Karpas-422 (cell line): Measurements from ENCODE around the gene PUM1. TPM values are rescaled to one million over a fixed set of nuclear protein-coding genes. Genes with fewer than 3 reads are reported as not detected.

Source experiments
- DNase-seq: peaks from one replicate; pipeline ENCODE4 v3.0.0-alpha.2; 2015
- H2AFZ ChIP-seq: fragments of 200-600 bp; sonication (generic); 2 replicates; pipeline ENCODE4 v1.6.1; 2014; ENCODE audit warnings: antibody characterized with exemption, low read length, mixed read lengths
- H3K27ac ChIP-seq: fragments of 200-600 bp; sonication (generic); 2 replicates; pipeline ENCODE4 v1.5.1; 2014; ENCODE audit warnings: mild to moderate bottlenecking, low read length, moderate library complexity
- H3K27me3 ChIP-seq: fragments of 200-600 bp; sonication (generic); 2 replicates; pipeline ENCODE4 v1.6.1; 2014; ENCODE audit warnings: low read length, mixed read lengths
- H3K36me3 ChIP-seq: fragments of 200-600 bp; sonication (generic); 2 replicates; pipeline ENCODE4 v1.6.1; 2014; ENCODE audit warnings: low read length, mixed read lengths; ENCODE audit not compliant: insufficient read depth
- H3K4me1 ChIP-seq: fragments of 200-600 bp; sonication (generic); 2 replicates; pipeline ENCODE4 v1.6.1; 2014; ENCODE audit warnings: mild to moderate bottlenecking, low read length, mixed read lengths
- H3K4me2 ChIP-seq: fragments of 200-600 bp; sonication (generic); 2 replicates; pipeline ENCODE4 v1.6.1; 2014; ENCODE audit warnings: low read length, low read depth, mild to moderate bottlenecking; ENCODE audit not compliant: poor library complexity, severe bottlenecking
- H3K4me3 ChIP-seq: fragments of 200-600 bp; sonication (generic); 2 replicates; pipeline ENCODE4 v1.5.1; 2014; ENCODE audit warnings: mild to moderate bottlenecking, antibody characterized with exemption, low read length, mixed read lengths
- H3K79me2 ChIP-seq: fragments of 200-600 bp; sonication (generic); 2 replicates; pipeline ENCODE4 v1.6.1; 2014; ENCODE audit warnings: mild to moderate bottlenecking, low read length, mixed read lengths
- H3K9ac ChIP-seq: fragments of 200-600 bp; sonication (generic); 2 replicates; pipeline ENCODE4 v1.6.0; 2014; ENCODE audit warnings: low read length
- H3K9me2 ChIP-seq: fragments of 200-600 bp; sonication (generic), shearing (Covaris generic); replicated peaks from 2 replicates; pipeline ENCODE4 v1.6.0; 2014; ENCODE audit warnings: mild to moderate bottlenecking, low read length, moderate library complexity; ENCODE audit not compliant: insufficient read depth
- H3K9me3 ChIP-seq: fragments of 300-700, 200-600 bp; sonication (generic); 2 replicates; pipeline ENCODE4 v1.6.1; 2014; ENCODE audit warnings: low read length, mixed read lengths
- H4K20me1 ChIP-seq: fragments of 200-600 bp; sonication (generic); 2 replicates; pipeline ENCODE4 v1.6.1; 2014; ENCODE audit warnings: mild to moderate bottlenecking, antibody characterized with exemption, low read length, low read depth; ENCODE audit not compliant: insufficient read depth
- small RNA-seq: library from RNA; depleted of rRNA; stranded (forward); fragments of <200 nt; gene quantifications from one replicate; pipeline ENCODE3, GENCODE V24; 2014
- total RNA-seq: library from RNA; depleted of rRNA; stranded (reverse); fragments of >200 nt; shearing (Covaris generic); gene quantifications from 2 replicates; pipeline ENCODE4 v1.2.3, GENCODE V29; 2014; ENCODE audit warnings: low replicate concordance; rRNA removed

The PUM1 gene
- total RNA-seq, 1 experiment from 2014 or later = 96.2 TPM

- Histone ChIP-seq H3K27ac (no peak overlapping the region), H4K20me1 (peaks cover 15% of the 10 kb centered on the region; the same call in 1 of the 2 replicates), H3K9ac (no peak overlapping the region), H3K27me3 (no peaks in the 10 kb centered on the region), H3K9me3 (no peaks in the 10 kb centered on the region), H2AFZ (no peak overlapping the region), H3K4me1 (peaks cover 34% of the 10 kb centered on the region), H3K79me2 (no peaks in the 10 kb centered on the region), H3K9me2 (no peaks in the 10 kb centered on the region), H3K36me3 (no peaks in the 10 kb centered on the region), H3K4me2 (no peak overlapping the region), H3K4me3 (no peak overlapping the region)
- DNase-seq = no peak
These were observed 179.7 kb downstream of the PUM1 start for GRCh38 chr1:30885570-30886522.

GRCh38 chr1:30884723-30885122, 180.8 kb downstream of the PUM1 start:
- Histone ChIP-seq H3K9me3 (no peaks in the 10 kb centered on the region), H3K4me1 (peaks cover 42% of the 10 kb centered on the region), H3K4me2 (no peak overlapping the region), H4K20me1 (peaks cover 15% of the 10 kb centered on the region; the same call in 1 of the 2 replicates), H3K79me2 (no peaks in the 10 kb centered on the region), H3K27ac (no peak overlapping the region), H3K9me2 (no peaks in the 10 kb centered on the region), H3K9ac (no peak overlapping the region), H3K36me3 (no peaks in the 10 kb centered on the region), H2AFZ (no peak overlapping the region), H3K4me3 (no peak overlapping the region), H3K27me3 (no peaks in the 10 kb centered on the region)
- DNase-seq = no peak

- Histone ChIP-seq H3K9ac (no peak overlapping the region), H2AFZ (no peak overlapping the region), H3K9me2 (no peaks in the 10 kb centered on the region), H3K36me3 (no peaks in the 10 kb centered on the region), H3K4me3 (no peak overlapping the region), H3K27ac (no peak overlapping the region), H3K27me3 (no peaks in the 10 kb centered on the region), H3K79me2 (no peaks in the 10 kb centered on the region), H3K4me1 (peaks cover 46% of the 10 kb centered on the region), H4K20me1 (peaks cover 13% of the 10 kb centered on the region; the same call in 1 of the 2 replicates), H3K4me2 (no peak overlapping the region), H3K9me3 (no peaks in the 10 kb centered on the region)
- DNase-seq = no peak
These were observed 181.9 kb downstream of the PUM1 start for GRCh38 chr1:30883389-30884172.

- no peak overlapping the region for H3K4me3 ChIP-seq
- peaks cover 9% of the 10 kb centered on the region; the same call in 1 of the 2 replicates for H4K20me1 ChIP-seq
- no peak overlapping the region for H2AFZ ChIP-seq
- DNase-seq = no peak
- H3K79me2 ChIP-seq = no peaks in the 10 kb centered on the region
- peaks cover 38% of the 10 kb centered on the region for H3K4me1 ChIP-seq
- no peak overlapping the region for H3K4me2 ChIP-seq
- H3K9ac ChIP-seq = no peak overlapping the region
- no peaks in the 10 kb centered on the region for H3K27me3 ChIP-seq
- no peaks in the 10 kb centered on the region for H3K9me2 ChIP-seq
- no peaks in the 10 kb centered on the region for H3K36me3 ChIP-seq
- no peak overlapping the region for H3K27ac ChIP-seq
- H3K9me3 ChIP-seq = no peaks in the 10 kb centered on the region
These were observed 182.7 kb downstream of the PUM1 start for GRCh38 chr1:30882678-30883388.

Small RNAs within 50 kb of the gene (small RNA-seq; reads per million reads assigned to genes)
- not detected for gene AL356320.1
- gene RN7SL371P = not detected

Other genes starting within 250 kb of the PUM1 start
- 0.04 and 0.94 TPM in 2 replicates for gene SDC3, start 157.0 kb downstream of the PUM1 start, total RNA-seq
- not detected in 2 replicates for gene NKAIN1, start 174.2 kb upstream of the PUM1 start, total RNA-seq
- gene SNRNP40, start 231.1 kb upstream of the PUM1 start, total RNA-seq = 106 and 116 TPM in 2 replicates
- gene ZCCHC17, start 231.3 kb upstream of the PUM1 start, total RNA-seq = 18.5 and 19.3 TPM in 2 replicates